ENCODE measurements around the gene MRE11.
"Not testable (repeated sequence)": the region's sequence is repeated elsewhere in the genome, so short reads cannot be mapped to it uniquely, and the experiment has no call there.

The MRE11 gene

GRCh38 chr11:94507485-94507884, 13.8 kb upstream of the MRE11 start:
- DNase-seq (ENCODE audit: low spot score) = no peak
- TF ChIP-seq, protein P1, sequence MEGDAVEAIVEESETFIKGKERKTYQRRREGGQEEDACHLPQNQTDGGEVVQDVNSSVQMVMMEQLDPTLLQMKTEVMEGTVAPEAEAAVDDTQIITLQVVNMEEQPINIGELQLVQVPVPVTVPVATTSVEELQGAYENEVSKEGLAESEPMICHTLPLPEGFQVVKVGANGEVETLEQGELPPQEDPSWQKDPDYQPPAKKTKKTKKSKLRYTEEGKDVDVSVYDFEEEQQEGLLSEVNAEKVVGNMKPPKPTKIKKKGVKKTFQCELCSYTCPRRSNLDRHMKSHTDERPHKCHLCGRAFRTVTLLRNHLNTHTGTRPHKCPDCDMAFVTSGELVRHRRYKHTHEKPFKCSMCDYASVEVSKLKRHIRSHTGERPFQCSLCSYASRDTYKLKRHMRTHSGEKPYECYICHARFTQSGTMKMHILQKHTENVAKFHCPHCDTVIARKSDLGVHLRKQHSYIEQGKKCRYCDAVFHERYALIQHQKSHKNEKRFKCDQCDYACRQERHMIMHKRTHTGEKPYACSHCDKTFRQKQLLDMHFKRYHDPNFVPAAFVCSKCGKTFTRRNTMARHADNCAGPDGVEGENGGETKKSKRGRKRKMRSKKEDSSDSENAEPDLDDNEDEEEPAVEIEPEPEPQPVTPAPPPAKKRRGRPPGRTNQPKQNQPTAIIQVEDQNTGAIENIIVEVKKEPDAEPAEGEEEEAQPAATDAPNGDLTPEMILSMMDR (IDR thresholded peaks at IDR 0.05; ENCODE audit: borderline replicate concordance, control extremely low read depth, extremely low read depth, insufficient read depth, missing control alignments) = no peak
- in situ Hi-C loops (cut with MboI; ENCODE audit: low sequenced_read_pairs, unreplicated experiment) = loop anchor here (10.0 to 25.0 kb wide), 3 partner anchors 183 to 595 kb away; no protein-coding TSS in a partner anchor

GRCh38 chr11:94506513-94506912, 12.9 kb upstream of the MRE11 start:
- not testable (repeated sequence) for DNase-seq (ENCODE audit: low spot score)
- in situ Hi-C loops (cut with MboI; ENCODE audit: low sequenced_read_pairs, unreplicated experiment) = loop anchor here (10.0 to 25.0 kb wide), 3 partner anchors 182 to 594 kb away; no protein-coding TSS in a partner anchor

GRCh38 chr11:94504689-94505293, 11.1 kb upstream of the MRE11 start:
- TF ChIP-seq, protein P1 (IDR thresholded peaks at IDR 0.05; ENCODE audit: borderline replicate concordance, control extremely low read depth, extremely low read depth, insufficient read depth, missing control alignments) = peak; percentile 35
- peak; percentile 50 for DNase-seq (ENCODE audit: low spot score)
- in situ Hi-C loops (cut with MboI; ENCODE audit: low sequenced_read_pairs, unreplicated experiment) = loop anchor here (10.0 to 25.0 kb wide), 3 partner anchors 180 to 592 kb away; no protein-coding TSS in a partner anchor

- TF ChIP-seq, protein P1 (IDR thresholded peaks at IDR 0.05; ENCODE audit: borderline replicate concordance, control extremely low read depth, extremely low read depth, insufficient read depth, missing control alignments) = no peak
- in situ Hi-C loops (cut with MboI; ENCODE audit: low sequenced_read_pairs, unreplicated experiment) = loop anchor here (10.0 to 25.0 kb wide), 3 partner anchors 177 to 589 kb away; no protein-coding TSS in a partner anchor
- DNase-seq (ENCODE audit: low spot score) = no peak
Measured at GRCh38 chr11:94501522-94501921, 7.9 kb upstream of the MRE11 start.

- in situ Hi-C loops (cut with MboI; ENCODE audit: low sequenced_read_pairs, unreplicated experiment) = loop anchor here (10.0 to 25.0 kb wide), 3 partner anchors 175 to 588 kb away; no protein-coding TSS in a partner anchor
- TF ChIP-seq, protein P1 (IDR thresholded peaks at IDR 0.05; ENCODE audit: borderline replicate concordance, control extremely low read depth, extremely low read depth, insufficient read depth, missing control alignments) = no peak
Measured at GRCh38 chr11:94500181-94500580, 6.5 kb upstream of the MRE11 start.

GRCh38 chr11:94494126-94494680, 559 bp upstream of the MRE11 start:
- TF ChIP-seq, protein P1 (IDR thresholded peaks at IDR 0.05; ENCODE audit: borderline replicate concordance, control extremely low read depth, extremely low read depth, insufficient read depth, missing control alignments) = no peak
- in situ Hi-C loops (cut with MboI; ENCODE audit: low sequenced_read_pairs, unreplicated experiment) = no loop called here
- no peak for DNase-seq (ENCODE audit: low spot score)

More at GRCh38 chr11:94500181-94500580, 6.5 kb upstream of the MRE11 start:
- DNase-seq (ENCODE audit: low spot score) = no peak

DNA sequence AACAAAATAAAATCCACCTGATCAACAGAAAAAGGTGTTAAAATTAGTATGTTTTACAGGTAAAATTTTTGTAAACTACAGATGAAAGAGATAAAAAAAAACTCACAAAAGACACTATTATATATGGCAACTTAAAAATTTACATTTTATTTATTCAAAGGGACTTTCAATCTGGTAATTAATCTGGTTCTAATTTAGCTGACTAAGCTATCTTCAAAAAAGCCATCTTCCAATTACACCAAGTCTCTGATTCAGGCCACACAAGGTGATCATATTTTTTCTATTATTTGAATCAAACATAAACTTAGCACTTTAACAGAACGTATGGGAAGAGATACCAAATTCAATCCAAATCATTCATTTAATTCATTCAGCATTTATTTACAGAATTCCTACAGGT, 7.6 kb downstream of the MRE11 start:
- in situ Hi-C loops (cut with MboI; ENCODE audit: low sequenced_read_pairs, unreplicated experiment) = no loop called here

More for the DNA sequence above, 7.6 kb downstream of the MRE11 start:
- TF ChIP-seq, protein P1 (IDR thresholded peaks at IDR 0.05; ENCODE audit: borderline replicate concordance, control extremely low read depth, extremely low read depth, insufficient read depth, missing control alignments) = no peak
- DNase-seq (ENCODE audit: low spot score) = no peak
